Panc1 (cell line): ENCODE results near the gene FAM228B. TPM values are rescaled to one million over a fixed set of nuclear protein-coding genes. Genes with fewer than 3 reads are reported as not detected.

Experiments used
- ATAC-seq: fragments of 200-7000 bp; cut with Tn5 transposase; 2 replicates; pipeline ENCODE4 v1.9.1; 2020; ENCODE audit warnings: mild to moderate bottlenecking, moderate library complexity
- BruUV-seq: library from RNA; stranded (reverse); fragments of 400-500 nt; replicated peaks from 2 replicates; lab custom pipeline; 2021; lab: Mats Ljungman, UMichigan
- CTCF ChIA-PET: fragments of 300-600 bp; sonication (Branson Sonifier 250); formaldehyde crosslinking; loops from one replicate; lab custom pipeline; 2022; ENCODE audit warnings: antibody characterized with exemption; lab: Charles Lee
- POLR2A ChIA-PET: fragments of 300-600 bp; sonication (Branson Sonifier 250); formaldehyde crosslinking; loops from one replicate; lab custom pipeline; 2022; ENCODE audit warnings: antibody characterized with exemption; lab: Charles Lee
- DNase-seq: peaks from one replicate; pipeline ENCODE4 v3.0.0-alpha.2; 2010; ENCODE audit warnings: low read depth, low spot score
- H3K27ac ChIP-seq: 2 replicates; pipeline ENCODE4 v1.5.1; 2011; ENCODE audit warnings: mild to moderate bottlenecking, low read length, inconsistent platforms
- H3K27me3 ChIP-seq: fragments of 200-500 bp; sonication (Bioruptor generic); 2 replicates; pipeline ENCODE4 v1.6.0; 2014; ENCODE audit warnings: low read length, inconsistent platforms; ENCODE audit not compliant: control insufficient read depth, insufficient read depth
- H3K36me3 ChIP-seq: fragments of 200-500 bp; sonication (Bioruptor generic); 2 replicates; pipeline ENCODE4 v1.5.1; 2014; ENCODE audit warnings: inconsistent platforms, mild to moderate bottlenecking, low read length, moderate library complexity; ENCODE audit not compliant: control insufficient read depth, insufficient read depth
- H3K4me1 ChIP-seq: 2 replicates; pipeline ENCODE4 v1.5.1; 2011; ENCODE audit warnings: inconsistent platforms, mild to moderate bottlenecking, low read length, moderate library complexity; ENCODE audit not compliant: control insufficient read depth, insufficient read depth
- H3K4me3 ChIP-seq, 2 experiments: 2 replicates each; pipeline ENCODE4 v1.5.1; 2011 to 2012; ENCODE audit warnings: low read depth in 2 of 2, low read length in 2 of 2, mild to moderate bottlenecking in 2 of 2, inconsistent platforms in 1 of 2, moderate library complexity in 1 of 2
- H3K9me3 ChIP-seq: fragments of 200-500 bp; sonication (Bioruptor generic); 2 replicates; pipeline ENCODE4 v1.5.1; 2014; ENCODE audit warnings: low read depth, mild to moderate bottlenecking, inconsistent platforms, low read length, moderate library complexity; ENCODE audit not compliant: control insufficient read depth, insufficient read depth
- POLR2AphosphoS5 ChIP-seq: IDR thresholded peaks from 2 replicates; pipeline ENCODE4 v1.6.1; 2012; ENCODE audit warnings: mild to moderate bottlenecking, low read depth, low read length, moderate library complexity
- SIN3A ChIP-seq: IDR thresholded peaks from 2 replicates; pipeline ENCODE4 v1.6.1; 2012; ENCODE audit warnings: low read depth, mild to moderate bottlenecking, low read length, moderate library complexity, borderline replicate concordance; ENCODE audit not compliant: insufficient read depth
- TCF7L2 ChIP-seq: IDR thresholded peaks from 2 replicates; pipeline ENCODE4 v1.6.1; 2011; ENCODE audit warnings: mild to moderate bottlenecking, low read depth, low read length, inconsistent platforms
- in situ Hi-C: cut with HindIII; loops from 2 replicates; pipeline ENCODE4 v1.10.0; 2016; ENCODE audit warnings: low sequenced_read_pairs, low pct_unique_long_range_greater_than_20kb
- intact Hi-C: fragments of 100-400 bp; cut with micrococcal nuclease; formaldehyde crosslinking; loops from one replicate; pipeline ENCODE4 v1.10.0; 2022; ENCODE audit not compliant: unreplicated experiment
- total RNA-seq: library from RNA; stranded (reverse); gene quantifications from one replicate; pipeline ENCODE4 v1.2.1, GENCODE V29; 2021; ENCODE audit not compliant: unreplicated experiment
- TF ChIP-seq, protein P1 (sequence below): fragments of 450-650 bp; IDR thresholded peaks from 2 replicates; pipeline ENCODE4 v1.5.1; 2017; ENCODE audit warnings: mild to moderate bottlenecking
- TF ChIP-seq, protein P2 (sequence below), 2 experiments: IDR thresholded peaks; 2 replicates each; pipeline ENCODE4 v1.6.1; 2011 to 2012; ENCODE audit warnings: low read depth in 2 of 2, control low read depth in 1 of 2, low read length in 1 of 2, mild to moderate bottlenecking in 1 of 2, moderate library complexity in 1 of 2; ENCODE audit not compliant: insufficient read depth in 1 of 2

FAM228B gene
- total RNA-seq, 1 experiment from 2014 or later: 23.0 TPM

DNA sequence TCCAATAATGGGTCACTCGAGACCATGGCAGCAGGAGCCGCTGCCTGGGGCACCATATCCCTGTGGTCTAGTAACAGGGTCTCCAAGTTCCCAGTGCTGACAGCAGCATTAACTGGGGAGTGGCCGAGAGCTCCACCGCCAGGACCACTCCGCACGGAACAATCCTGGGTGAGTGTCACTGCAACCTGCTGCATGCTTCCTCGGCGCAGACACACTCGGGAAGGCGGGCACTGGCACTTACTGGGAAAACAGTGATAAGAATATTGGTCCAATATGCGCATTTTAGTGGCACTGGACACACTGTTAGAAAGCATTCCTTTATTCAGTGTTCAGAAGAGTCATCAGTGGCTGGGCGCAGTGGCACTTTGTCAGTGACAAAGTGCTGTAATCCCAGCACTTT lies 81.2 kb downstream of the FAM228B start:
- intact Hi-C loops: no loop called here
- H3K4me3 ChIP-seq: no peak overlapping the region
- DNase-seq: no peak
- H3K27me3 ChIP-seq: no peaks in the 10 kb centered on the region
- no peaks in the 10 kb centered on the region for H3K4me1 ChIP-seq
- H3K36me3 ChIP-seq: no peaks in the 10 kb centered on the region; the same call in 1 of the 2 replicates
- H3K9me3 ChIP-seq: no peaks in the 10 kb centered on the region
- ChIA-PET POLR2A (no interaction called here), CTCF (no interaction called here)
- TF ChIP-seq, protein P1, sequence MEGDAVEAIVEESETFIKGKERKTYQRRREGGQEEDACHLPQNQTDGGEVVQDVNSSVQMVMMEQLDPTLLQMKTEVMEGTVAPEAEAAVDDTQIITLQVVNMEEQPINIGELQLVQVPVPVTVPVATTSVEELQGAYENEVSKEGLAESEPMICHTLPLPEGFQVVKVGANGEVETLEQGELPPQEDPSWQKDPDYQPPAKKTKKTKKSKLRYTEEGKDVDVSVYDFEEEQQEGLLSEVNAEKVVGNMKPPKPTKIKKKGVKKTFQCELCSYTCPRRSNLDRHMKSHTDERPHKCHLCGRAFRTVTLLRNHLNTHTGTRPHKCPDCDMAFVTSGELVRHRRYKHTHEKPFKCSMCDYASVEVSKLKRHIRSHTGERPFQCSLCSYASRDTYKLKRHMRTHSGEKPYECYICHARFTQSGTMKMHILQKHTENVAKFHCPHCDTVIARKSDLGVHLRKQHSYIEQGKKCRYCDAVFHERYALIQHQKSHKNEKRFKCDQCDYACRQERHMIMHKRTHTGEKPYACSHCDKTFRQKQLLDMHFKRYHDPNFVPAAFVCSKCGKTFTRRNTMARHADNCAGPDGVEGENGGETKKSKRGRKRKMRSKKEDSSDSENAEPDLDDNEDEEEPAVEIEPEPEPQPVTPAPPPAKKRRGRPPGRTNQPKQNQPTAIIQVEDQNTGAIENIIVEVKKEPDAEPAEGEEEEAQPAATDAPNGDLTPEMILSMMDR: no peak
- TF ChIP-seq, protein P2, sequence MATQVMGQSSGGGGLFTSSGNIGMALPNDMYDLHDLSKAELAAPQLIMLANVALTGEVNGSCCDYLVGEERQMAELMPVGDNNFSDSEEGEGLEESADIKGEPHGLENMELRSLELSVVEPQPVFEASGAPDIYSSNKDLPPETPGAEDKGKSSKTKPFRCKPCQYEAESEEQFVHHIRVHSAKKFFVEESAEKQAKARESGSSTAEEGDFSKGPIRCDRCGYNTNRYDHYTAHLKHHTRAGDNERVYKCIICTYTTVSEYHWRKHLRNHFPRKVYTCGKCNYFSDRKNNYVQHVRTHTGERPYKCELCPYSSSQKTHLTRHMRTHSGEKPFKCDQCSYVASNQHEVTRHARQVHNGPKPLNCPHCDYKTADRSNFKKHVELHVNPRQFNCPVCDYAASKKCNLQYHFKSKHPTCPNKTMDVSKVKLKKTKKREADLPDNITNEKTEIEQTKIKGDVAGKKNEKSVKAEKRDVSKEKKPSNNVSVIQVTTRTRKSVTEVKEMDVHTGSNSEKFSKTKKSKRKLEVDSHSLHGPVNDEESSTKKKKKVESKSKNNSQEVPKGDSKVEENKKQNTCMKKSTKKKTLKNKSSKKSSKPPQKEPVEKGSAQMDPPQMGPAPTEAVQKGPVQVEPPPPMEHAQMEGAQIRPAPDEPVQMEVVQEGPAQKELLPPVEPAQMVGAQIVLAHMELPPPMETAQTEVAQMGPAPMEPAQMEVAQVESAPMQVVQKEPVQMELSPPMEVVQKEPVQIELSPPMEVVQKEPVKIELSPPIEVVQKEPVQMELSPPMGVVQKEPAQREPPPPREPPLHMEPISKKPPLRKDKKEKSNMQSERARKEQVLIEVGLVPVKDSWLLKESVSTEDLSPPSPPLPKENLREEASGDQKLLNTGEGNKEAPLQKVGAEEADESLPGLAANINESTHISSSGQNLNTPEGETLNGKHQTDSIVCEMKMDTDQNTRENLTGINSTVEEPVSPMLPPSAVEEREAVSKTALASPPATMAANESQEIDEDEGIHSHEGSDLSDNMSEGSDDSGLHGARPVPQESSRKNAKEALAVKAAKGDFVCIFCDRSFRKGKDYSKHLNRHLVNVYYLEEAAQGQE (IDR thresholded peaks at IDR 0.05; ENCODE audit: insufficient read depth in 1 of 2, low read depth in 2 of 2, low read length in 1 of 2): no peak
- TF ChIP-seq SIN3A: no peak
- no peak for TF ChIP-seq POLR2AphosphoS5
- no peak for TF ChIP-seq TCF7L2
- in situ Hi-C loops: no loop called here
- no peak overlapping the region for H3K27ac ChIP-seq
- BruUV-seq: no TSS peak
- ATAC-seq: no peak

DNA sequence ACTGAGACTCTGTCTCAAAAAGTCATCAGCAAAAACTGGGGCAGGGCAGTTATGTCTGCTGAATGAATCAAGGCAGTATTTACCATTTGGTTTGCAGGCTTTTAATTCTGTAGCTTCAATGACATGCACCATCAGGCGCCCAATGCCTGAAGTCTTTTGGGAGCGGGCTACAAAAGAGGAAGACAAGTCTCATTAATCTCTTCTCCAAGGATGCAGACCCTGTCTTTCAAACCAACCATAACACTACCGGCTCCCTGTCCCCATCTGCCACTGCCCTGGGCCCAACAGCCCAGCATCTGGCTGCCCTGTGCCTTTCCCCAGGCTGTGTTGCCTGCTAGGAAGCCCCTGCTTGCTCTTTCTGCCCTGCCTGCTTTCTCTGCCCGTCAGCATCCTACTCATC lies 81.9 kb downstream of the FAM228B start:
- no peak for DNase-seq
- no peak for ATAC-seq
- ChIA-PET POLR2A (no interaction called here), CTCF (no interaction called here)
- Histone ChIP-seq H3K9me3 (no peaks in the 10 kb centered on the region), H3K4me3 (no peak overlapping the region), H3K27ac (no peak overlapping the region), H3K27me3 (no peaks in the 10 kb centered on the region), H3K36me3 (no peaks in the 10 kb centered on the region; the same call in 1 of the 2 replicates), H3K4me1 (no peaks in the 10 kb centered on the region)
- BruUV-seq: no TSS peak
- intact Hi-C loops (no loop called here), in situ Hi-C loops (no loop called here)
- no peak for TF ChIP-seq POLR2AphosphoS5
- no peak for TF ChIP-seq TCF7L2
- no peak for TF ChIP-seq SIN3A
- TF ChIP-seq, protein P1: no peak
